Measurements from ENCODE around the gene USP49. TPM values are rescaled to one million over a fixed set of nuclear protein-coding genes. Genes with fewer than 3 reads are reported as not detected.
A peak's percentile ranks its signal among the peaks of the same experiment; 100 is the strongest.

The USP49 gene
- total and polyA plus RNA-seq, 10 of the 15 experiments (the other 5 are each of a cell fraction or from before 2014, with no cell fraction given), result 1.0 to 7.7 (median 4.3) TPM

- TF ChIP-seq, protein P1, sequence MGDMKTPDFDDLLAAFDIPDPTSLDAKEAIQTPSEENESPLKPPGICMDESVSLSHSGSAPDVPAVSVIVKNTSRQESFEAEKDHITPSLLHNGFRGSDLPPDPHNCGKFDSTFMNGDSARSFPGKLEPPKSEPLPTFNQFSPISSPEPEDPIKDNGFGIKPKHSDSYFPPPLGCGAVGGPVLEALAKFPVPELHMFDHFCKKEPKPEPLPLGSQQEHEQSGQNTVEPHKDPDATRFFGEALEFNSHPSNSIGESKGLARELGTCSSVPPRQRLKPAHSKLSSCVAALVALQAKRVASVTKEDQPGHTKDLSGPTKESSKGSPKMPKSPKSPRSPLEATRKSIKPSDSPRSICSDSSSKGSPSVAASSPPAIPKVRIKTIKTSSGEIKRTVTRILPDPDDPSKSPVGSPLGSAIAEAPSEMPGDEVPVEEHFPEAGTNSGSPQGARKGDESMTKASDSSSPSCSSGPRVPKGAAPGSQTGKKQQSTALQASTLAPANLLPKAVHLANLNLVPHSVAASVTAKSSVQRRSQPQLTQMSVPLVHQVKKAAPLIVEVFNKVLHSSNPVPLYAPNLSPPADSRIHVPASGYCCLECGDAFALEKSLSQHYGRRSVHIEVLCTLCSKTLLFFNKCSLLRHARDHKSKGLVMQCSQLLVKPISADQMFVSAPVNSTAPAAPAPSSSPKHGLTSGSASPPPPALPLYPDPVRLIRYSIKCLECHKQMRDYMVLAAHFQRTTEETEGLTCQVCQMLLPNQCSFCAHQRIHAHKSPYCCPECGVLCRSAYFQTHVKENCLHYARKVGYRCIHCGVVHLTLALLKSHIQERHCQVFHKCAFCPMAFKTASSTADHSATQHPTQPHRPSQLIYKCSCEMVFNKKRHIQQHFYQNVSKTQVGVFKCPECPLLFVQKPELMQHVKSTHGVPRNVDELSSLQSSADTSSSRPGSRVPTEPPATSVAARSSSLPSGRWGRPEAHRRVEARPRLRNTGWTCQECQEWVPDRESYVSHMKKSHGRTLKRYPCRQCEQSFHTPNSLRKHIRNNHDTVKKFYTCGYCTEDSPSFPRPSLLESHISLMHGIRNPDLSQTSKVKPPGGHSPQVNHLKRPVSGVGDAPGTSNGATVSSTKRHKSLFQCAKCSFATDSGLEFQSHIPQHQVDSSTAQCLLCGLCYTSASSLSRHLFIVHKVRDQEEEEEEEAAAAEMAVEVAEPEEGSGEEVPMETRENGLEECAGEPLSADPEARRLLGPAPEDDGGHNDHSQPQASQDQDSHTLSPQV (IDR thresholded peaks at IDR 0.05), result no peak
Observed at GRCh38 chr6:41940759-41941279, 45.6 kb upstream of the USP49 start (continued).

- peaks cover 6 to 7% of the 10 kb centered on the region in 2 experiments for H3K36me3 ChIP-seq (ENCODE audit: control insufficient read depth in 2 of 2, insufficient read depth in 2 of 2, low read length in 1 of 2)
- no peaks in the 10 kb centered on the region; the same call in 1 of the 2 replicates for H4K20me1 ChIP-seq (ENCODE audit: control insufficient read depth, insufficient read depth)
- ChIA-PET RAD21 (ENCODE audit: unreplicated experiment) (interaction anchor here (0.6 to 6.4 kb wide), 6 partner anchors 19 to 1153 kb away, joined by 3 to 69 read pairs (median 9); partner anchors contain the start of genes BYSL, MED20 and TAF8), SMC1A (ENCODE audit: uncharacterized antibody, unreplicated experiment) (interaction anchor here (1.1 to 12.4 kb wide), 5 partner anchors 19 to 105 kb away, joined by 3 to 138 read pairs (median 6); partner anchors contain the start of genes BYSL, MED20 and TAF8), CTCF (interaction anchor here (0.6 to 13.2 kb wide), 7 partner anchors 10 to 104 kb away, joined by 3 to 193 read pairs (median 10); partner anchors contain the start of genes BYSL, MED20 and USP49), POLR2A (interaction anchor here (0.8 to 2.7 kb wide), 8 partner anchors 18 to 105 kb away, joined by 3 to 8 read pairs (median 4); partner anchors contain the start of genes BYSL and MED20)
- ATAC-seq (no peak), FAIRE-seq (no peak), DNase-seq (ENCODE audit: low read depth, low spot score) (no peak)
- H3K4me1 ChIP-seq (ENCODE audit: control insufficient read depth, insufficient read depth, low read length), result peaks cover 40% of the 10 kb centered on the region
- 7% methylated on average over 27 of the region's 27 CpGs for WGBS (ENCODE audit: insufficient coverage, insufficient replicate concordance, low lambda C conversion rate, missing lambda C conversion rate)
- in situ Hi-C loops (cut with MboI), result loop anchor here (10.0 kb wide), 1 partner anchor 105 kb away; no protein-coding TSS in a partner anchor
- H3K4me2 ChIP-seq (ENCODE audit: control insufficient read depth, insufficient read depth), result peak overlapping the region; percentile 86
- BruUV-seq (replicated peaks), result no TSS peak
- H3K27ac ChIP-seq (ENCODE audit: control insufficient read depth, insufficient read depth), result peak overlapping the region; percentile 61; the same call in 1 of the 2 replicates
- H3K27me3 ChIP-seq (replicated peaks in 1 of 2; ENCODE audit: control insufficient read depth in 2 of 2, insufficient read depth in 2 of 2, low read length in 1 of 2), result no peaks in the 10 kb centered on the region
- H3K9me3 ChIP-seq (replicated peaks; ENCODE audit: control insufficient read depth, insufficient read depth, low read length), result no peaks in the 10 kb centered on the region
- peak overlapping the region; percentile 98 for H3K4me3 ChIP-seq
- H2AFZ ChIP-seq (ENCODE audit: control insufficient read depth, low read depth, low read length), result peak overlapping the region; percentile 76
- intact Hi-C loops (cut with micrococcal nuclease; ENCODE audit: unreplicated experiment), result loop anchor here (2.0 to 5.0 kb wide), 3 partner anchors 45 to 272 kb away; partner anchors contain the start of gene USP49
- H3K9ac ChIP-seq (ENCODE audit: control insufficient read depth, insufficient read depth, low read length), result peak overlapping the region; percentile 68
- peaks cover 35% of the 10 kb centered on the region for H3K79me2 ChIP-seq (ENCODE audit: control insufficient read depth, insufficient read depth, low read length)
- TF ChIP-seq KDM1A (IDR thresholded peaks at IDR 0.05; ENCODE audit: borderline replicate concordance) (no peak), TAF1 (IDR thresholded peaks at IDR 0.05; ENCODE audit: borderline replicate concordance, low read depth, low read length) (no peak), ZNF384 (IDR thresholded peaks at IDR 0.05; ENCODE audit: borderline replicate concordance, low read depth, low read length) (no peak), PML (IDR thresholded peaks at IDR 0.05; ENCODE audit: low read length) (no peak), CBX3 (IDR thresholded peaks at IDR 0.05; ENCODE audit: borderline replicate concordance, low read depth) (no peak), NFXL1 (IDR thresholded peaks at IDR 0.05; ENCODE audit: borderline replicate concordance) (no peak), STAT3 (IDR thresholded peaks at IDR 0.05; ENCODE audit: low read depth, low read length) (no peak), ASH2L (IDR thresholded peaks at IDR 0.05; ENCODE audit: borderline replicate concordance, low read depth) (no peak), NR2F1 (conservative IDR thresholded peaks at IDR 0.05) (no peak)
- TF ChIP-seq, protein P2, sequence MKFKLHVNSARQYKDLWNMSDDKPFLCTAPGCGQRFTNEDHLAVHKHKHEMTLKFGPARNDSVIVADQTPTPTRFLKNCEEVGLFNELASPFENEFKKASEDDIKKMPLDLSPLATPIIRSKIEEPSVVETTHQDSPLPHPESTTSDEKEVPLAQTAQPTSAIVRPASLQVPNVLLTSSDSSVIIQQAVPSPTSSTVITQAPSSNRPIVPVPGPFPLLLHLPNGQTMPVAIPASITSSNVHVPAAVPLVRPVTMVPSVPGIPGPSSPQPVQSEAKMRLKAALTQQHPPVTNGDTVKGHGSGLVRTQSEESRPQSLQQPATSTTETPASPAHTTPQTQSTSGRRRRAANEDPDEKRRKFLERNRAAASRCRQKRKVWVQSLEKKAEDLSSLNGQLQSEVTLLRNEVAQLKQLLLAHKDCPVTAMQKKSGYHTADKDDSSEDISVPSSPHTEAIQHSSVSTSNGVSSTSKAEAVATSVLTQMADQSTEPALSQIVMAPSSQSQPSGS (IDR thresholded peaks at IDR 0.05; ENCODE audit: low read length), result no peak
Observed at GRCh38 chr6:41939848-41940758, 44.9 kb upstream of the USP49 start.

Measured in GM12878 (cell line).